Activated CD8-positive, alpha-beta memory T cell treated with anti-CD3 and anti-CD28 coated beads, Interleukin-2, amount 10 ng/mL, durations not matched to agents 7 days and 5 days (primary cell): Measurements from ENCODE around the gene RUNX2. TPM values are rescaled to one million over a fixed set of nuclear protein-coding genes. Genes with fewer than 3 reads are reported as not detected.

ENCODE experiments used
- ATAC-seq: fragments of 150-1000 bp; cut with Tn5 transposase; one replicate; pipeline ENCODE4 v1.10.0; 2021; ENCODE audit warnings: moderate library complexity
- CTCF ChIA-PET: fragments of 350-600 bp; sonication (Branson Sonifier 250); formaldehyde crosslinking; loops from one replicate; lab custom pipeline; 2021; ENCODE audit warnings: antibody characterized with exemption; lab: Charles Lee
- DNase-seq: peaks from one replicate; pipeline ENCODE4 v3.0.0-alpha.2; 2020
- H3K27ac Mint-ChIP-seq: one replicate; pipeline ENCODE4 v1.8.0; 2021; ENCODE audit warnings: mild to moderate bottlenecking, mixed read lengths
- H3K27me3 Mint-ChIP-seq: one replicate; pipeline ENCODE4 v1.8.0; 2021; ENCODE audit warnings: mixed read lengths
- H3K36me3 Mint-ChIP-seq: one replicate; pipeline ENCODE4 v1.8.0; 2021; ENCODE audit warnings: mild to moderate bottlenecking, mixed read lengths
- H3K4me1 Mint-ChIP-seq: one replicate; pipeline ENCODE4 v1.8.0; 2021; ENCODE audit warnings: mixed read lengths
- H3K4me3 Mint-ChIP-seq: one replicate; pipeline ENCODE4 v1.8.0; 2021; ENCODE audit warnings: mild to moderate bottlenecking, moderate library complexity, mixed read lengths
- H3K9me3 Mint-ChIP-seq: one replicate; pipeline ENCODE4 v1.8.0; 2022; ENCODE audit warnings: low read depth, mixed read lengths
- total RNA-seq, 2 experiments: library from RNA; stranded (reverse); gene quantifications; one replicate each; pipeline ENCODE4 v1.2.3, GENCODE V29; 2021

The RUNX2 gene
- total RNA-seq, 2 experiments from 2014 or later, result 9.3 to 19.9 TPM

DNA sequence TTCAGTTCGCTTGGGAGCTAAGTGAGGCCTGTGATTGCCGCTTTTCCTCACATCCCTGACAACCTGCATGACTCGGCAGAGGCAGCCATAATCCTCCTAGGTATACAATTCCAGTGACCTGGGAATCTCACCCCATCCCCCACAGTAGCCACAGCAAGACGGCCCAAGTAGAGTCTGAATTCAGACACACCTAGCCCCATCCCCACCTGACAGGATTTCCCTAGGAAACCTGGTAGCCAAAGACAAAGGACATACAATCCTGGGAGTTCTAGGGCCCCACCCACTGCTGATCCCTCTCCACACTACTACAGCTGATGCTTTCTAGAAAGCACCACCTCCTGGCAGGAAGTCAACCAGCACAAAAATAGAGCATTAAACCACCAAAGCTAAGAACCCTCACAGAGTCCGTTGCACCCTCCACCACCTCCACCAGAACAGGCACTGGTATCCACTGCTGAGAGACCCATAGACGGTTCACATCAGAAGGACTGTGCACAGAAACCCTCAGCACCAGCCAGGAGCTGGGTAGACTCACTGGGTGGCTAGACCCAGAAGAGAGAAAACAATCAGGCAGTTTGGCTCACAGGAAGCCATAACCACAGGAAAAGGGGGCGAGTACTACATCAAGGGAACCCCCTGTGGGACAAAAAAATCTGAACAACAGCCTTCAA is 17.9 kb upstream of the RUNX2 start:
- Mint-ChIP-seq H3K4me1 (peaks cover 31% of the 10 kb centered on the region), H3K27ac (peak overlapping the region; percentile 85), H3K27me3 (no peaks in the 10 kb centered on the region), H3K4me3 (peak overlapping the region; percentile 45), H3K36me3 (peaks cover 60% of the 10 kb centered on the region), H3K9me3 (peaks cover 5% of the 10 kb centered on the region)
- DNase-seq, result peak; percentile 64
- CTCF ChIA-PET, result interaction anchor here (0.8 to 1.5 kb wide), 3 partner anchors 11 to 16 kb away, joined by 3 to 5 read pairs (median 4); no protein-coding TSS in a partner anchor
- ATAC-seq, result peak; percentile 53

DNA sequence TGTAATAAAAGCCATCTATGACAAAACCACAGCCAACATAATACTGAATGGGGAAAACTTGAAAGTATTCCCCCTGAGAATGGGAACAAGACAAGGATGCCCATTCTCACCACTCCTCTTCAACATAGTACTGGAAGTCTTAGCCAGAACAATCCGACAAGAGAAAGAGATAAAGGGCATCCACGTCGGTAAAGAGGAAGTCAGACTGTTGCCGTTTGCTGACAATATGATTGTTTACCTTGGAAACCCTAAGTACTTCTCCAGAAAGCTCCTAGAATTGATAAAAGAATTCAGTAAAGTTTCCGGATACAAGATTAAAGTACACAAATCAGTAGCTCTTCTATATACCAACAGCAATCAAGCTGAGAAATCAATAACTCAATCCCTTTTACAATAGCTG is 14.0 kb upstream of the RUNX2 start:
- Mint-ChIP-seq H3K4me1 (peaks cover 29% of the 10 kb centered on the region), H3K9me3 (peaks cover 2% of the 10 kb centered on the region), H3K4me3 (no peak overlapping the region), H3K36me3 (peaks cover 44% of the 10 kb centered on the region), H3K27ac (no peak overlapping the region), H3K27me3 (no peaks in the 10 kb centered on the region)
- ATAC-seq, result no peak
- DNase-seq, result no peak
- CTCF ChIA-PET, result interaction anchor here (1.1 kb wide), 1 partner anchor 20 kb away, joined by 3 read pairs; no protein-coding TSS in a partner anchor

DNA sequence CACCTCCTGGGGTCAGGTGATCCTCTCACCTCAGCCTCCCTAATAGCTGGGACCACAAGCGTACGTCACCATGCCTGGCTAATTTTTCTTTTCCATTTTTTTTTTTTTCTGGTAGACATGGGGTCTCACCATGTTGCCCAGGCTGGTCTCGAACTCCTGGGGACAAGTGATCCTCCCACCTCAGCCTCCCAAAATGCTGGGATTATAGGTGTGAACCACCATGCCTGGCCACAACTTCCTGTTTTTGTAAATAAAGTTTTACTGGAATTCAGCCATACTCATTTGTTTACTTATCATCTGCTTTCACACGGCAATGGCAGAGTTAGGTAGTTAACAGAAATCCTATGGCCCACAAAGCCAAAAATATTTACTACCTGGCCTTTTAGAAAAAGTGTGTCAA is 7.8 kb upstream of the RUNX2 start:
- Mint-ChIP-seq H3K27ac (no peak overlapping the region), H3K4me1 (peaks cover 10% of the 10 kb centered on the region), H3K4me3 (no peak overlapping the region), H3K9me3 (no peaks in the 10 kb centered on the region), H3K27me3 (no peaks in the 10 kb centered on the region), H3K36me3 (peaks cover 4% of the 10 kb centered on the region)
- DNase-seq (no peak), ATAC-seq (no peak)
- CTCF ChIA-PET, result interaction anchor here (1.4 kb wide), 1 partner anchor 11 kb away, joined by 3 read pairs; no protein-coding TSS in a partner anchor

DNA sequence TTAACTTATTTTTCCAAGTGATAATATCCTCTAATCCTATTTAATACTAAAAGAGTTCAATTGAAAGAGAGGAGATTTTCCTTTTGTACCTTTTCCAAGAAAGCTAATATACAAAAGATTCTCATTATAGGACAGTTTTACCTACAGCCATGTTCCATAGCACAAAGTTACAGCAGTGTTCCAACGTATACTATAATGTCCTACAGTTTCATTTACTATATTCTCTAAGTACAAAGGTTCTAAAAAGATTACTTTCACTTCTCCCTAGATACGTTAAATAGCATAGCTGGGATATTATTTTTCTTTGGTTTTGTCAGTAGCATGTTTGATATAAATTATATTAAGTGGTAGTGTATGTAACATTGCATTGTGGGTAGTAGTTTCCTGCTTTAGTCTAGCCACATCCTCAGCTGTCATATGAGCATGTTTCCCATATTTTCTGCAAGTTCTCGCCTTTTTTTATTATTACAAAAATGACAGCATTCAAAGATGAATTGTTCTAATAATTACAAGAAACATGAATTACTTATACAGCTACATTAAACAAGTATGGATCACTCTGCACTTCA is 4.4 kb upstream of the RUNX2 start:
- Mint-ChIP-seq H3K27ac (no peak overlapping the region), H3K4me1 (peaks cover 23% of the 10 kb centered on the region), H3K4me3 (no peak overlapping the region), H3K27me3 (no peaks in the 10 kb centered on the region), H3K36me3 (no peaks in the 10 kb centered on the region), H3K9me3 (no peaks in the 10 kb centered on the region)
- no peak for DNase-seq
- CTCF ChIA-PET, result interaction anchor here (0.9 kb wide), 1 partner anchor 668 kb away, joined by 3 read pairs; no protein-coding TSS in a partner anchor
- peak; percentile 27 for ATAC-seq

DNA sequence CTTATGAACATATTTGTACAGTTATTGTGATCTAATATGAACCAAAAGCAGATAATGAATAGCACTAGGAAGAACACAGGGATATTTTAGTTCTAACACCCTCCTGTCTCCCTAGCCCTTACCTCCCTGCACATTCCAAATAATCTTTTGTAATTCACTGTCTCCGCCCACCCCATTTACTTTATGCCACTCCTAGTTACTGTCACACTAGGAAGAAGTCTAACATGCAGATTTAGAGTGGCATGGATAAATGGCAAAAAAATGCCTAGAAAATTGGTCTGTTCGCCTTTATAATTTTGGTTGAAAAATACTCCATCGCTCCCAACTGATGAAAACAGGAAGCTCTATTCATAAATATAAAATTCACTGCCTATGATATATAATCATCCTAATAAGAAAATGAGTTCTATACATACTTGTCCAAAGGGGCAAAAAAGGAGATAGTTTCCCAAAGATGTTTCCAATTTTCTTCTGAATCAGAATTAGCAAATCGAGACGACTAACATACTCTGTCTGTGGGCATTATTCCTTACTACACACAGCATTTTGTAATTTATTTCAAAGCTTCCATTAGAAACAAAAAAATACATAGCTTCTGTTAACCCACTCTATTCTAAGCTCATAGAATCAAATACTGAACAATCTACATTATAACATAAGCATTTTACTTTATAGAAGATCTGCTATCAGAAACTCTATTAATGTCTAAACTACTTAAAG is 1.3 kb upstream of the RUNX2 start:
- H3K4me1 Mint-ChIP-seq, result peaks cover 25% of the 10 kb centered on the region
- CTCF ChIA-PET, result no interaction called here
- no peak overlapping the region for H3K4me3 Mint-ChIP-seq
- H3K36me3 Mint-ChIP-seq, result no peaks in the 10 kb centered on the region
- H3K9me3 Mint-ChIP-seq, result no peaks in the 10 kb centered on the region
- DNase-seq (no peak), ATAC-seq (no peak)
- H3K27ac Mint-ChIP-seq, result no peak overlapping the region
- H3K27me3 Mint-ChIP-seq, result no peaks in the 10 kb centered on the region

DNA sequence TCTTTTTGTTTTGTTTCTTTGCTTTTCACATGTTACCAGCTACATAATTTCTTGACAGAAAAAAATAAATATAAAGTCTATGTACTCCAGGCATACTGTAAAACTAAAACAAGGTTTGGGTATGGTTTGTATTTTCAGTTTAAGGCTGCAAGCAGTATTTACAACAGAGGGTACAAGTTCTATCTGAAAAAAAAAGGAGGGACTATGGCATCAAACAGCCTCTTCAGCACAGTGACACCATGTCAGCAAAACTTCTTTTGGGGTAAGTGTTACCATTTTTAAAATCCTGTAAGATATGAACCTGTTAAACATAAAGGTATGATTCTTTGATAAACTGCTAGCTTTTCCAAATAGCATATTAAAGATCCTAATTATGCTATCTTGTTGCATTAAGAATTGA is 393 bp downstream of the RUNX2 start:
- Mint-ChIP-seq H3K36me3 (no peaks in the 10 kb centered on the region), H3K9me3 (no peaks in the 10 kb centered on the region), H3K27me3 (no peaks in the 10 kb centered on the region), H3K4me3 (peak overlapping the region; percentile 51), H3K4me1 (peaks cover 23% of the 10 kb centered on the region), H3K27ac (no peak overlapping the region)
- CTCF ChIA-PET, result no interaction called here
- ATAC-seq (peak; percentile 30), DNase-seq (no peak)

DNA sequence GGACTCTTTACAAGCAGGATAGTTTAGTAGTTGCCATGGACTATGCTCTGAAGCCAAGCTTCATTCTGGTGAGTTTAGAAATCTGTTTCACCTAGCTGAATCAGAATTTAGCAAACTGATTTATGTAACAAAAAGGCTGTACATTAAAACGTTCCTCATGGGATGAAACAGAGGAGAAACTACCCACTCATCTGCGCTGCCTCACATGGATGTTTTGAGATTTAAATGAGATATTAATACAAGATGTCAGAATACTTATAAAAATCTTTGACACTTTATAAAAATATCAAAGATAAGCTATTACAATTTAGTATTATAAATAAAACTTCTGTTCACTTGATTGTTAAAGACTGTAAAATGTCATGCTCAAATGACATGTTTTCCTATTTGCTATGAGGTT is 16.8 kb downstream of the RUNX2 start:
- DNase-seq (no peak), ATAC-seq (no peak)
- CTCF ChIA-PET, result interaction anchor here (0.7 kb wide), 1 partner anchor 32 kb away, joined by 3 read pairs; no protein-coding TSS in a partner anchor
- no peaks in the 10 kb centered on the region for H3K9me3 Mint-ChIP-seq
- no peak overlapping the region for H3K27ac Mint-ChIP-seq
- no peaks in the 10 kb centered on the region for H3K27me3 Mint-ChIP-seq
- peaks cover 10% of the 10 kb centered on the region for H3K36me3 Mint-ChIP-seq
- no peaks in the 10 kb centered on the region for H3K4me1 Mint-ChIP-seq
- no peak overlapping the region for H3K4me3 Mint-ChIP-seq

DNA sequence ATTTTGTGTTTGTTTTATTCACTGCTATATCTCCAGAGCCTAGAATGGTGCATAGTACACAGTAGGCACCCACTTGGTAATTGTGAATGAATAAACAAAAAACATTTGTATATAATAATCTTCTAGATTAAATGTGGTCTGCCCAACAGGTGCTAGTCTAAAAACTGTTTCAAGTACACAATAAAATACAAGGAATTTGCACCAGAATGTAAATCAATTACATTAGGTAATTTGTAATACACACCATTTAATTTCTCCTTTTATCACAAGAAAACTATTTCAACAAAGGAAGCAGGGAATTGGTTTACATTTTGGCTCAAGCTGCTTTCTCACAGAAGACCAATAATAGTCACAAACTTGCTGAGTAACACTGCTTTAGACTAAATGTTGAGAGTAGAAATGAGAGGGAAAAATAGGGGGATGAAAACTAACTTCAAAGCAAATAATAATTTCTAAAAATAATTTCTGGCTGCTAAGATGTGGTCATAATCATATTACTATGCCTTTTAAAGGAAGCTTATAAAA is 22.1 kb downstream of the RUNX2 start:
- Mint-ChIP-seq H3K9me3 (no peaks in the 10 kb centered on the region), H3K4me3 (no peak overlapping the region), H3K36me3 (peaks cover 8% of the 10 kb centered on the region), H3K27ac (no peak overlapping the region), H3K27me3 (no peaks in the 10 kb centered on the region), H3K4me1 (no peaks in the 10 kb centered on the region)
- CTCF ChIA-PET, result interaction anchor here (1.2 kb wide), 1 partner anchor 695 kb away, joined by 3 read pairs; no protein-coding TSS in a partner anchor
- DNase-seq (no peak), ATAC-seq (no peak)

DNA sequence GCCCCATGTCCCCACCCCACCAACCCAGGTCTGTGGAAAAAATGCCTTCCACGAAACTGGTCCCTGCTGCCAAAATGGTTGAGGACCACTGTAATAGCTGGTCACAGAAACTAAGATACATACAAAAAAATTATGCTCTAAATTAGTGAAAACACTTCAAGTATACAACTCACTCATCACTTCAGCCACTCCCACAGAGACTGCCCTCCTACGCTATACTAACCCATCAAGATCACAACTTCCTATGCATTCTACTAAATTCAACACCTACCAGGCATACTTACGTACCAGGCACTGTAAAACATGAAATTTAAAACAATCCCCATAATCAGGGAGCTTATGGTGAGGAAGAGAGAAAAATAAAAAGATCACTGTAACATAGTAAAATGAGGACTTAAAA is 22.9 kb downstream of the RUNX2 start:
- CTCF ChIA-PET, result interaction anchor here (1.2 kb wide), 1 partner anchor 696 kb away, joined by 3 read pairs; no protein-coding TSS in a partner anchor
- Mint-ChIP-seq H3K27me3 (no peaks in the 10 kb centered on the region), H3K36me3 (peaks cover 6% of the 10 kb centered on the region), H3K27ac (no peak overlapping the region), H3K4me1 (no peaks in the 10 kb centered on the region), H3K4me3 (no peak overlapping the region), H3K9me3 (no peaks in the 10 kb centered on the region)
- no peak for ATAC-seq
- DNase-seq, result no peak

DNA sequence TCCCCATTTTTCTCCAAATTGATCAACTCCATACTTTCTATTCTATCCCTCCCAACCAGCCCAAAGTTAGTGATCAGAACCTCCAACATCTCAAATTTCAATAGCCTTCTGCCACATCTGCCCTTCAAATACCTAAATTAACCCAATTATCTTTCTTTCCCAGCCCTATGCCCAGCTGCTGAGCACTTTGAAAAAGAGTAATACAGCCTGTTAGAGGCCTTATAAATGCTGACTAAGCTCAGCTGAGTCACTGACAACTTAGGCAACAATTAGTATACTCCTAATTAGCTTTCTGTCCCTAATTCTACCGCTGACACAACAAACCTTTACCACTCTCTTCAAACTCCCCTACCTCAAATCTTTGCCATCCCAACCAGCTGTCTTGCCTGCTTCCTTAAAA is 23.5 kb downstream of the RUNX2 start:
- Mint-ChIP-seq H3K36me3 (peaks cover 6% of the 10 kb centered on the region), H3K4me3 (no peak overlapping the region), H3K4me1 (no peaks in the 10 kb centered on the region), H3K9me3 (no peaks in the 10 kb centered on the region), H3K27ac (no peak overlapping the region), H3K27me3 (no peaks in the 10 kb centered on the region)
- CTCF ChIA-PET, result interaction anchor here (1.1 kb wide), 1 partner anchor 11 kb away, joined by 3 read pairs; no protein-coding TSS in a partner anchor
- ATAC-seq (no peak), DNase-seq (no peak)

DNA sequence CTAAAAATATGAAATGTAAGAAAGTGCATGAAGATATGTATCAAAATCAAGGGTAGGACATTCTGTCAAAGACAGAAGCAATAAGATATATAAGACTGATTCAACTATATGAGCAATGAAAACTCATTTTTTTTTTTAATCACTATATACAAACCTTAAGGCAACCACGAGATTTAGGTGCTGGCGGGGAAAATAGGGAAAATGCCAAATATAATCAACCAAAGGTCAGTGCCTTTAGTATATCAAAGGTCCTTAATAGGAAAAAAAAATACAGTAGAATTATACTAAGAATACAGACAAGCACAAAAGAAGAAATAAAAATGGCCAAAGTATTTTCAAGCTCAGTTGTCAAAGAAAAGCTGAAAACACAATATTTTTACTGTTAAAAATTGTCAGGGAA is 25.5 kb downstream of the RUNX2 start:
- Mint-ChIP-seq H3K27ac (no peak overlapping the region), H3K27me3 (no peaks in the 10 kb centered on the region), H3K9me3 (no peaks in the 10 kb centered on the region), H3K4me3 (no peak overlapping the region), H3K4me1 (no peaks in the 10 kb centered on the region), H3K36me3 (peaks cover 4% of the 10 kb centered on the region)
- CTCF ChIA-PET, result no interaction called here
- ATAC-seq, result no peak
- no peak for DNase-seq

DNA sequence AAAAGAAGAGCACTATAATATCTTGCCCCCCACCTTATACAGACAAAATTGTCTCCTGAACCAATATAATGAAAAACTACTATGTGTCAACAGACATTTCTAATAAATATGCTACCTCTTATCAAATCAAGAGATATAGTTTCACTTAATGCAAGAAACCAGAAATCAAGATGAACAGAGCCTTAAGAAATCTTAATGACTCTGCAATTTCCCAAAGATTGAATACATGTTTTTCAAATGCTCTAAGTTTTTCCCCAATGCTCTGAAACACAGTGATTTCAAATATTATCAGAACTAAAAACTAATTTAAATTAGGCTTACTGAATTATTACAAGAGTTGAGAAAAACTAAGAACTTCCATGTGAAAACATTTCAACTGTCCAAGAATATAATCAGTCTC is 36.3 kb downstream of the RUNX2 start:
- H3K27ac Mint-ChIP-seq, result no peak overlapping the region
- CTCF ChIA-PET, result no interaction called here
- H3K4me1 Mint-ChIP-seq, result peaks cover 2% of the 10 kb centered on the region
- ATAC-seq (no peak), DNase-seq (no peak)
- H3K27me3 Mint-ChIP-seq, result no peaks in the 10 kb centered on the region
- H3K36me3 Mint-ChIP-seq, result peaks cover 11% of the 10 kb centered on the region
- no peaks in the 10 kb centered on the region for H3K9me3 Mint-ChIP-seq
- H3K4me3 Mint-ChIP-seq, result no peak overlapping the region

DNA sequence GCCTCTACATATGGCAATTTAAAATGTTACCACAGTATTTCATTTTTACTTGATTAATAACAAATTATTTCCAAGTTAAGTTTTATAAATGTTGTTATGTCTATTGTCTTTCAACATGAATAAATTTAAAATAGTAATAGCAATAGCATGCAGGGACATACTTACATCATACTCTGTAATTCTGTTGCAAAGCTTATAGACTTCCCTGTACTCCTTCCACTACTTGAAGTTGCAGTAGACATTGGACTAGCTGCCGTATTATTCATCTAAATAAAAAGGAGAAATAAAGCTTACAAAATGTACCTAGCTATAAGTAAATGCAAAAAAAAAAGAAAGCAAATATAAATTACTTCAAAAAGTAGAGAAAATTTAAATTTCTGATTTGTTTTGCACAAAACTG is 36.9 kb downstream of the RUNX2 start:
- no peaks in the 10 kb centered on the region for H3K27me3 Mint-ChIP-seq
- peaks cover 4% of the 10 kb centered on the region for H3K4me1 Mint-ChIP-seq
- no peak overlapping the region for H3K27ac Mint-ChIP-seq
- peaks cover 11% of the 10 kb centered on the region for H3K36me3 Mint-ChIP-seq
- no peaks in the 10 kb centered on the region for H3K9me3 Mint-ChIP-seq
- DNase-seq (no peak), ATAC-seq (no peak)
- CTCF ChIA-PET, result no interaction called here
- H3K4me3 Mint-ChIP-seq, result no peak overlapping the region
